ENCODE measurements around the gene CPTP.
"Not testable (repeated sequence)": the region's sequence is repeated elsewhere in the genome, so short reads cannot be mapped to it uniquely, and the experiment has no call there.

The CPTP gene

DNA sequence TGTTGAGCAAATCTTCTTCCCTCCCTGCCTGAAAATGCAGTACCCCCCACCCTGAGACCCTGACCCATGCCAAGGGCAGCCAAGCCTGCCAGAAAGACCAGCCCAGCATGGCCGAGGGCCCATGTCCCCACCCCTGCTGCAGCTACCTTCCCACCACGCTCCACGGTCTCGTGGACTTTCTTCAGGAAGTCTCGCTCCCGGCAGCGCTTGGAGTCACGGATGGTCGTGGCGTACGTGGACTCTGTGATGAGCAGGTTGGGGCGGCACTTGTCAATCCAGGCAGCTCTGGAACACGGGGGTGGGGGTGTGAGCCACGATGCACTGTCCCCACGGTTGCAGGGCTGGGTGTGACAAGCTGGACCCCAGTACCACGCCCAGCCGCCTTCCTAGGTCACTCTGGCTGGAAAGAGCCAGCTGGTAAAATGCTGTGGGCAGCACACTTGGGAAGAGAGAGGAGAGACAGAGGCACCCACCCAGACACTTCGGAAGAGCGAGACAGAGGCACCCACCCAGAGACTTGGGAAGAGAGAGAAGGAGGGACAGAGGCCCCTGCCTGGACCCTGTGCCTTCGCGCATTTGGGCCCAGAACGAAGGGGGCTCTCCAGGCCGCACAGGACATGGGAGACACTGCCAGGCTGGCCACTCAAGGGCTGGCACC is 9.8 kb upstream of the CPTP start:
- FAIRE-seq (no peak), DNase-seq (ENCODE audit: insufficient read length, low spot score) (no peak)
- TF ChIP-seq POLR2A (IDR thresholded peaks at IDR 0.05; ENCODE audit: low read depth, low read length) = no peak

DNA sequence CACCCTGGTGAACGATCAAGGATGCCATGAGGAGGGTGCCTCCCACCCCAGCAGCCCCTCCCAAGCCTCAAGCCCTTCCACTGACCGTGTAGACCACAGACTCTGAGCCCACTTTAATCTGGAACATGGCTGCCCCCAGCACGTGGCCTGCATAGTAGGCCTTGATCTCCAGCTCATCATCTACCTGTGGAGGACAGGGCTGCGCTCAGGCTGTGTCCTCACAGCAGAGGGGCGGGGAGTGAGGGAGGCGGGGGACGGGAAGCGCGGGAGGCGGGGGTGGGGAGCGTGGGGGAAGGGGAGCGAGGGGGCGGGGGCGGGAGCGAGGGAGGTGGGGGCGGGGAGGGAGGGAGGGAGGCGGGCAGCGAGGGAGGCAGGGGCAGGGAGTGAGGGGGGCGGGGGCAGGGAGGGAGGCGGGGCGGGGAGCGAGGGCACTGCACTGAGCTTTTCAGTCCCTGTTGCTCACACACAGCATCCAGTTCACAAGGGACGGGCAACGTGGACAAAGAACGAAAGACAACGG is 9.1 kb upstream of the CPTP start:
- no peak for FAIRE-seq

DNA sequence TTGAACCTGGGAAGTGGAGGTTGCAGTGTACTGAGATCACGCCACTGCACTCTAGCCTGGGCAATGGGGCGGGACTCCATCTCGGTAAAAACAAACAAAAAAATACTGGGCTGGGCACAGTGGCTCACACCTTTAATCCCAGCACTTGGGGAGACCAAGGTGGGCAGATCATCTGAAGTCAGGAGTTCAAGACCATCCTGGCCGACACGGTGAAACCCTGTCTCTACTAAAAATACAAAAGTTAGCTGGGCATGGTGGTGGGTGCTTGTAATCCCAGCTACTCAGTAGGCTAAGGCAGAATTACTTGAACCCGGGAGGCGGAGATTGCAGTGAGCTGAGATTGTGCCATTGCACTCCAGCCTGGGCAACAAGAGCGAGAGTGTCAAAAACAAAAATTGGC is 8.4 kb upstream of the CPTP start:
- not testable (repeated sequence) for FAIRE-seq

More for the DNA sequence above, 9.1 kb upstream of the CPTP start:
- DNase-seq (ENCODE audit: insufficient read length, low spot score) = no peak
- TF ChIP-seq POLR2A (IDR thresholded peaks at IDR 0.05; ENCODE audit: low read depth, low read length) = no peak

DNA sequence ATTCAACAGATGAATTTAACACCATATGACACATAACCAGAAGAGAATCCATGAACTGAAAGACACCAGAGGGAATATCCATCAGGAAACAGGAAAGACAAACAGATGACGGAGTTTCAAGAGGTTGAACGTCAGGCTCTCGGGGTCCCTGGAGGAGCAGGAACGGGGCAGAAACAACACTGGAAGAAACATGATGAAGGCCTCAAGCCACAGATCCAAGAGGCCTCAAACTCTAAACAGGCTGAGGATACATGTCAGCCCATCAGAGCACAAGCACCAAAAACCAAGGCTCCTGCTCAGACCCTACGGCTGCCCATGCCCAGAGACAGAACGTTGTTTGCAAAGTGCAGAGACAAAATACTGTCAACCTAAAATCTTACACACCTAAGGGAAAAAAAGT is 7.2 kb upstream of the CPTP start:
- no peak for DNase-seq (ENCODE audit: insufficient read length, low spot score)
- no peak for FAIRE-seq
- no peak for TF ChIP-seq POLR2A (IDR thresholded peaks at IDR 0.05; ENCODE audit: low read depth, low read length)

More for the DNA sequence above, 8.4 kb upstream of the CPTP start:
- not testable (repeated sequence) for DNase-seq (ENCODE audit: insufficient read length, low spot score)

DNA sequence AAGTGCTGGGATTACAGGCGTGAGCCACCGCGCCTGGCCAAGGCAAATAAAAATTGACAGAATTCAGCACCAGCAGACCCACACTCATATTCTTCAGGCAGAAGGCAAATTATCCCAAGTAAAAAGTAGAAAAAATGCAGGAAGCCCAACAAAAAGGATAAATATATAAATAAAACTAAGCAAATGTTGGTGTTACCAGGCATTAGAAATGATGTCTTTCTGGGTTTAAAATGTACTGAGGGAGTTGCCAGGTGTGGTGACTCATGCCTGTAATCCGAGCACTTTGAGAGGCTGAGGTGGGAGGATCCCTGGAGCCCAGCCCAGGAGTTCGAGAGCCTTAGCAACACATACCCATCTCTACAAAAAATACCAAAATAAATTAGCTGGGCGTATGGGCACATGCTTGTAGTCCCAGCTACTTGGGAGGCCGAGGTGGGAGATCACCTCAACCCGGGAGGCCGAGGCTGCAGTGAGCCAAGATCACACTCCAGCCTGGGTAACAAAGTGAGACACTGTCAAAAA is 6.4 kb upstream of the CPTP start:
- TF ChIP-seq POLR2A (IDR thresholded peaks at IDR 0.05; ENCODE audit: low read depth, low read length) = no peak
- DNase-seq (ENCODE audit: insufficient read length, low spot score) (no peak), FAIRE-seq (peak; percentile 78)

DNA sequence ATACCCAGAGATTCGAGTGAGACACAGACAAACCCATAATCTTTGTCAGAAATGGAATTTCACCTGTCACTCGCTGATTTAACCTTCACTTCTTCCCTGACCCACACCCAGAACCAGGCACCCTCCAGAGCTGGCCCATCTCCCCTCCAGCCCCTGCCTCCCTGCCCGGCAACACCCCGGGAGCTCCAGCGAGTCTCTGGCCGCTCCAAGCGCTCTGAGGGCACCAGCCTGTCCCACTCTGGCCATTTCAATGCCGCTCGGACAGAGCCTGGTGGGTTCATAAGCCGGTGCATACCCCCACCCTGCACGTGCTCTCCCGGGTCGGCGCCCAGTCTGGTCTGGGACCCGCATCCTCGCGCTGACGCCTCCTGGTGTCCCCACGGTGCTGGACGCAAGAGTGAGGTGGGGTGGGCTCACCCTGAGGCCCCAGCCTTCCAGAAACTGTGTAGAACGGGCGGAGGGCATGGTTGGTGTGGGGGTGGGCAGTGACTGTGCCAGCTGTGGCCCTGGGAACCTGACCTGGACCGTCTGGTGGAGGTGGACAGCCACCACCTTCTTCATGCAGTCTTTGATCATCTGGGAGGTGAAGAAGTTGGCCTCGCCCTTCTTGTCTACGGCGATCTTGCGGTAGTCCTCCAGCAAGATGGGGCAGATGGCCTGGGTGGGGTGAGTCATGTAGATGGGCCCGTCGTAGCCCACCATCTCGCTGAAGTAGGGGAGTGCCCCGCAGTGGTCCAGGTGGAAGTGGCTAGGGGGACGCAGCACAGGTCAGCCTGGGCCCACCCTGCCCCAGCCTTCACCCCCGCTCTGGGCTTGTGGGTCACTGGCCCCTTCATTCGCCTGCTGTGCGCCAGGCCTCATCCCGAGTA is 5.6 kb upstream of the CPTP start:
- DNase-seq (ENCODE audit: insufficient read length, low spot score) = no peak
- no peak for TF ChIP-seq POLR2A (IDR thresholded peaks at IDR 0.05; ENCODE audit: low read depth, low read length)
- no peak for FAIRE-seq

DNA sequence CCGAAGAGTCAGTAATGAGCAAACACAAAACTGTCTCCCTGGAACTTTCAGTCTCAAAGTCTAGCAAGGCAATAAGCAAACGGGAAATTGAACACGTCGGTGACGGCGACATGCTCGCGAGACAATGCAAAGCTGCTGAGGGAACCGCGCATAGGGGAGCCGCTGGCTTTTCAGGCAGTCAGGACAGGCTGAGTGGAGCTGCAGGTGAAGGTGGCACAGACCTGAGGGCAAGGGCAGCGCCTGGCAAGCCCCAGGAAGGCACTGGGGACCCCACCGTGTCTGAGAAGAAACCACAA is 5.0 kb upstream of the CPTP start:
- DNase-seq (ENCODE audit: insufficient read length, low spot score) = no peak
- TF ChIP-seq POLR2A (IDR thresholded peaks at IDR 0.05; ENCODE audit: low read depth, low read length) = no peak
- no peak for FAIRE-seq

DNA sequence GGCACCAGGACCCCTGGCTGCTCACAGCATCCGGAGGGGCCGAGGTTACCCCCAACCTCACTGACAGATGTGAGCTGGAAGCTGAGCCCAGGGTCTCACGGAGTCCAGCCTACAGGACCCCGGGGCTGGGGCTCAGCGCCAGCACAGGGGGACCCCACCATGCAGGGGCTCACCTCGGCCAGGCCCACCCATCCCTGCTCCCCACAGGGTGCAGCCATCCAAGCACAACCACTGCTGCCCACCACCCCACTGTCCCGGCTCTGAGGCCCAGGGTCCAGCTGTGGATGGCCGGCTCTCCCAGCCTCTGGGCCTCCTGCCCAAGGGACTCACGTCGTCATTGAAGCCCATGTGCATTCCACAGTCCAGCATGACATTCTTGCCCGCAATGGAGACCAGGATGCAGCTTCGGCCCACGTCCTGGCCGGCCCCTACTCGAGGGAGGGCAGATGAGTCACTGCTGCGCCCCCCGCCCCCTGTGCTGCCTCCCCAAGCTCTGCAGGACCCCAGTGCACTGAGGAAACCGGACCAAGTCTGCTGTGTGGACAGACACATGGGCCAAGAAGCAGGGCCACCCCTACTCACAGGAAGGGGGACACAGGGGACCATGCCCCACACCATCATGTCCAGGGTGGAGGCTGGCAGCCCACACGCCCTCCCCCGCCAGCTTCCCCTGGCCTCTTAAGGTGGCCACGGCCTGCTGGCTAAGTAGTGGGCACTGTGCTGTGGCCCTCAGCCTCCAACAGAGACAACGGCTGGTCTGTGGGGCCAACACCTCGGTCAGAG is 3.7 kb upstream of the CPTP start:
- no peak for FAIRE-seq
- no peak for TF ChIP-seq POLR2A (IDR thresholded peaks at IDR 0.05; ENCODE audit: low read depth, low read length)
- DNase-seq (ENCODE audit: insufficient read length, low spot score) = no peak

DNA sequence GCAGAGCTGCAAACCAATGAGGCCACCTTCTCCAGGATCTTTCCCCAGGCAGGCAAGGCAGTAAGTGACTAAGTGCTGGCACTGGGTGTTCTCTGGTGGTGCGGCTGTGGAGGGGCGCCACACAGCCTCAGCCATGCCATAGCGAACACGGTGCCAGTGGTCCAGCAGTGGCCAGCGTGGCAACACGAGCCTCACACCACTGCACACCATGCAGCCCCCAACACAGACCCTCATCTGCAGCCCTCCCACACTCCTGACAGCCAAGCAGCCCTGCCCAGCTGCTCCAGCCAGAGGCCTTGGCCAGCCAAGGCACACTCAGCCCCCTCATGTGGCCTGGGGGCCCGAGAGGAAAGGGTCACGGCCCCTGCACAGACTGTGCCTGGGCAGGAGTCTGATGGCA is 3.1 kb upstream of the CPTP start:
- DNase-seq (ENCODE audit: insufficient read length, low spot score) (no peak), FAIRE-seq (no peak)
- no peak for TF ChIP-seq POLR2A (IDR thresholded peaks at IDR 0.05; ENCODE audit: low read depth, low read length)

DNA sequence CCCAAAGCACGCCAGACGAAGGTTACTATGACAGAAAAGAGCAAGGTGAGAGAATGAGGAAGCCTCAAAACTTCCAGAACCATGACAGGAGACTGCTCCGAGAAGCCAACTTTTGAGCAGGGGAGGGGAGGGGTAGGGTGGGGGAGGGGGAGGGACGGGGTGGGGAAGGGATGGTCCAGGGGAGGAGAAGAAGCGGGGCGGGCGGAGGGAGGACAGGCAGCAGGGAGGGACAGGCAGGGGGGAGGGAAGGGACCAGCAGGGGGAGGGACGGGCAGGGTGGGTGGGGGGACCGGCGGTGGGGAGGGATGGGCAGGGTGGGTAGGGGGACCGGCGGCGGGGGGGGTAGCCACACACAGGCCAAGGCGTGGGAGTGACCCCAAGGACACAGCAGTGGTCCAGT is 2.2 kb upstream of the CPTP start:
- no peak for DNase-seq (ENCODE audit: insufficient read length, low spot score)
- TF ChIP-seq POLR2A (IDR thresholded peaks at IDR 0.05; ENCODE audit: low read depth, low read length) = no peak
- FAIRE-seq = no peak

DNA sequence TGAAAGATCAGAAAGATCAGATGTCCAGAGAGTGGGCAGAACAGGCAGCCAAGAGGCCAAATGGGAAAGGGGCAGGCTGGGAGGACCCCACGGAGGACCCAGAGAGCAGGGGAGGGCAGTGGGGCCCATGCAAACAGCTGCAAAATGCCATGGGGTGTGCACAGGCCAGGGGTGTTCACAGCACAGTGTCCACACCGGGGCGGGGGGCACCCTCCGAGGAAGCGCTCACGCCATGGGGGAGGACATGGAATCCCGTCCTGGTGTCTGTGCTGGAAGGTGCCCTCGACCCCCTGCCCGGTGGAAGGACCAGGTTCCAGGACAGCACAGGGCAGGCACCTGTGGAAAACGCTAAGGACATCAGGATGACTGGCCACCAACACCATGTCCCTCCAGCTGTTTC is 1.6 kb upstream of the CPTP start:
- DNase-seq (ENCODE audit: insufficient read length, low spot score) = no peak
- no peak for FAIRE-seq
- no peak for TF ChIP-seq POLR2A (IDR thresholded peaks at IDR 0.05; ENCODE audit: low read depth, low read length)

DNA sequence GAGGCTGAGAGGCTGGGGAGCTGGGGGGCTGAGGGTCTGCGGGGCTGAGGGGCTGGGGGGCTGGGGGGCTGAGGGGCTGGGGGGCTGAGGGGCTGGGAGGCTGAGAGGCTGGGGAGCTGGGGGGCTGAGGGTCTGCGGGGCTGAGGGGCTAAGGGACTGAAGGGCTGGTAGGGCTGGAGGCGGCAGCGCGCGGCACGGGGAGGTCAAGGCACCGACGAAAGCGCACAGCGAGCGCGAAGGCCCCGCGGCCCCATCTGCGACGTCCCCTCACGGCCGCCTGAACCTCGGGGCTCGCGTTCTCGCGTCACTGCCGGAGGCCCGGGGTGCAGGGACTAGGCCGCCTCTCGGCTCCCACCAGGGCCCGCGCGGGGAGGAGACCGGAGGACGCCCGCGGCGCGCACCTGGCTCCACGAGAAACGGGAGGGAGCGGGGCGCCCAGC is 498 bp upstream of the CPTP start:
- FAIRE-seq = no peak
- no peak for DNase-seq (ENCODE audit: insufficient read length, low spot score)
- no peak for TF ChIP-seq POLR2A (IDR thresholded peaks at IDR 0.05; ENCODE audit: low read depth, low read length)

DNA sequence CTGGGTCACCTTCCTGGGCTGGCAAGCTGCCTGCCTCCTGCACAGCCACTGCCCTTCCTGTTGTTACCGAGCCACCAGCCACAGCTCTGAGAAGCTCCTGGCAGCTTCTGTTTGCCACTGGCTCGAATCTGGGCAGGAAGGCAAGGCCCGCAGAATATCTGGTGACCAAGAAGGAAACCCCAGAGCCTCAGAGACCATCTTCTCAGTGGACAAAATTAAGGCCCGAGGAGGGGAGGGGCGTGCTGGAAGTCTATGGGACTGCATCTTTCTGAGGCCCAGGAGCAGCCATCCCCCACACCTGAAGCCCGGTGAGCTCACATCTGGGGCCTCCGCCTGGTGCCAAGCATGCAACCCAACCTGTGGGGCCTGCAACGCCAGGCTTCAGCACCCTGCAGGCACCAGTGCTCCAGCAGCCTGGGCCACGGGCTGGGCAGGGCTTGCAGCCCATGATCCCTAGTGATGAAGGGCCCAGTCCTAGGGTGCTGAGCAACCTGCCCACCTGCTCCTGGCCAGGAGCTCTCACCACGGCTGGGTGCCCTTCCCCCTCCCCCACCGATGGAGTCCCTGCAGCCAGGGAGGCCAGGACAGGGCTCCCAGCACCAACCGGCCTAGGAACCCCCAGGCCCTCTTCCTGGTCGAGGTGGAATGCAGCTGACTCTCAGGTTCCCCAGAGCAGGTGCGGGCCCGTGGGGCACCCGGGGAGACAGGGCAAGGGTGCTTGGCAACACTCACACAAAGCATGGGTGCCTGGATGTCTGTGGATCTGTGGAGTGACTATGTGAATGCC is 879 bp downstream of the CPTP start:
- DNase-seq (ENCODE audit: insufficient read length, low spot score) = no peak
- FAIRE-seq = no peak
- TF ChIP-seq POLR2A (IDR thresholded peaks at IDR 0.05; ENCODE audit: low read depth, low read length) = no peak

Measured in H54 (cell line).